KOPT-K1 (cell line): ENCODE results near the gene CAMK1D.

Experiments used
- H3K27ac ChIP-seq: fragments of 200-600 bp; sonication (generic); 2 replicates; pipeline ENCODE4 v1.5.1; 2016; ENCODE audit warnings: antibody characterized with exemption, mild to moderate bottlenecking, low read depth, low read length; ENCODE audit not compliant: poor library complexity, severe bottlenecking
- H3K36me3 ChIP-seq: fragments of 200-600 bp; sonication (generic); 2 replicates; pipeline ENCODE4 v1.5.1; 2017; ENCODE audit warnings: antibody characterized with exemption, mild to moderate bottlenecking, low read length, moderate library complexity; ENCODE audit not compliant: insufficient read depth
- H3K9me3 ChIP-seq: fragments of 200-600 bp; sonication (generic); 2 replicates; pipeline ENCODE4 v1.5.1; 2017; ENCODE audit warnings: antibody characterized with exemption, low read length, mild to moderate bottlenecking; ENCODE audit not compliant: insufficient read depth, poor library complexity, severe bottlenecking

Gene CAMK1D

GRCh38 chr10:12502526-12503274 is 153.4 kb downstream of the CAMK1D start:
- Histone ChIP-seq H3K27ac (no peak overlapping the region), H3K36me3 (no peaks in the 10 kb centered on the region)

DNA sequence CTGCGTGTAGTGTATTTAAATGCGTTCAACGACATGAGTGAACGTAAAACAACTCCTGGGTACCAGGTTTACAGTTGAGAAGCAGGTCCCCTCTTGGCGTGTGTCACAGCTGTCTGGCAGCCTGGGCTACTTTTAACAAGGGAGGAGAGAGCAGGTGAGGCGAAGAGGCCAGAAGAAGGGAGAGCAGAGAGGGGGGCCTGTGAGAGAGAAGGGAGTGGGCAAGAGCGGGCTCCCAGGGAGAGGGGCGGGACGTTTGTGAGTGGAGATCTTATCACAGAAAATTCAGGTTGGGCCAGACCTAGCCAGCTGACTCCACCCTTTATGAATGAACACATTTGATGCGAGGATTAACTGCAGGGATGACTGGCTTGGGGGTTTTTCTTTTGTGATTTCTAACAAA is 154.0 kb downstream of the CAMK1D start:
- Histone ChIP-seq H3K27ac (no peak overlapping the region), H3K9me3 (no peaks in the 10 kb centered on the region), H3K36me3 (no peaks in the 10 kb centered on the region)

More at GRCh38 chr10:12502526-12503274, 153.4 kb downstream of the CAMK1D start:
- no peaks in the 10 kb centered on the region for H3K9me3 ChIP-seq

- Histone ChIP-seq H3K36me3 (no peaks in the 10 kb centered on the region), H3K9me3 (no peaks in the 10 kb centered on the region), H3K27ac (no peak overlapping the region)
Observed at GRCh38 chr10:12504176-12504575, 154.8 kb downstream of the CAMK1D start.

GRCh38 chr10:12504628-12505027 is 155.3 kb downstream of the CAMK1D start:
- no peaks in the 10 kb centered on the region for H3K36me3 ChIP-seq
- H3K9me3 ChIP-seq, result no peaks in the 10 kb centered on the region
- no peak overlapping the region for H3K27ac ChIP-seq

GRCh38 chr10:12505683-12506082 is 156.3 kb downstream of the CAMK1D start:
- Histone ChIP-seq H3K27ac (no peak overlapping the region), H3K9me3 (no peaks in the 10 kb centered on the region), H3K36me3 (no peaks in the 10 kb centered on the region)

- Histone ChIP-seq H3K9me3 (no peaks in the 10 kb centered on the region), H3K27ac (no peak overlapping the region), H3K36me3 (no peaks in the 10 kb centered on the region)
Observed at GRCh38 chr10:12507165-12507850, 158.0 kb downstream of the CAMK1D start.

DNA sequence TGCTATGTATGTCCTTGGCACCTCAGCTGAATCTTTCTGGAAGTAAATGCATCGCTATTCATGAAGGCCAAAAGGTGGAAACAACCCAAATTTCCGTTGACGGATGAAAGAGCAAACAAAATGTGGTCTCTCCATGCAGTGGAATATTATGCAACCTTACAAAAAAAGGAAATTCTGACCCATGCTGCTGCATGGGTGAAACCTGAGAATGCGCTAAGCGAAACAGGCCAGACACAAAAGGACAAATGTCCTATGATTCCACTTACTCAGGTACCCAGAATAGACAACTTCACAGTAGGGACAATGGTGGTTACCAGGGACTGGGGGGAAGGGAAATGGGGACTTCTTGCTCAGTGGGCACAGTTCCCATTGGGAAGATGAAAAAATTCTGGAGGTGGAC is 158.8 kb downstream of the CAMK1D start:
- no peak overlapping the region for H3K27ac ChIP-seq
- no peaks in the 10 kb centered on the region for H3K36me3 ChIP-seq
- H3K9me3 ChIP-seq, result no peaks in the 10 kb centered on the region

GRCh38 chr10:12509016-12509793 is 159.9 kb downstream of the CAMK1D start:
- Histone ChIP-seq H3K9me3 (no peaks in the 10 kb centered on the region), H3K27ac (peak overlapping the region; percentile 20), H3K36me3 (no peaks in the 10 kb centered on the region)

GRCh38 chr10:12509794-12510100 is 160.4 kb downstream of the CAMK1D start:
- H3K27ac ChIP-seq, result peak overlapping the region; percentile 20
- H3K36me3 ChIP-seq, result no peaks in the 10 kb centered on the region
- H3K9me3 ChIP-seq, result no peaks in the 10 kb centered on the region

DNA sequence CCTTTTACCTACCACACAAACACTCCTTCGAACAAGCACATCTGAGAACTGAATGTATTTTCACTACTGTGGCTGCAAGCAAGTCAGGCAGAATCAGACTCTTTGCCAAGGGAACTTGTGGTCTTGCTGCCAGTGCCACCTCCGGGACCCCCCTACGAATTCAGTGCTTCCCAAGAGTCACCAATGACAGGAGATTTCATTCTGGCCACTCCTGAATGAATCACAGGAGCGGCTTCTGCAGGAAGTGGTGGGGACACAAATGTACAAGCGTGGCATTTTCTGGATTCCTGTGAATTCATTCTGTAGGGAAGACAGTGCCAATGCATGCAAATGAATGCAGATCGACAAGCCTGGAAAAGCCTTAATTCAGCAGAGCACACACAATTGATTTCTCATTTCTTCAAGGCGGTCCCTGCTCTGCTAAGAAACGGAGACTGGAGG is 161.2 kb downstream of the CAMK1D start:
- H3K27ac ChIP-seq, result no peak overlapping the region
- no peaks in the 10 kb centered on the region for H3K36me3 ChIP-seq

DNA sequence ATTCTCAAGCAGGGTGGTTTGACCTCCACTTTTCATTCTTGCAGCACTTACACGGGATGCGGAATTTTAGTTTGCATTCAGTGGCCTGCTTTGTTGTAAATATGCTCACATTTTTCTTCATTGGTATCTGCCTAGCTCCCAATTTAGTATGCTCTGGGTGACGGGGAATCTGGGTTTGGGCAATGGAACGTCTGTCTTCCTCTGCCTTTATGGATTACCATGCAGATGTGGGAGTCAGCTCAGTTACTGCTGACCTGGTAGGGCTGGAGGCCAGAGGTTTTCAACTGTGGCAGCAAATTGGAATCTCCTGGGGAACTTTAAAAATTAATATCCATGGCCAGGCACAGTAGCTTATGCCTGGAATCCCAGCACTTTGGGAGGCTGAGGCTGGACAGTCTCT is 161.6 kb downstream of the CAMK1D start:
- Histone ChIP-seq H3K36me3 (no peaks in the 10 kb centered on the region), H3K9me3 (no peaks in the 10 kb centered on the region), H3K27ac (no peak overlapping the region)

More for the DNA sequence above, 161.2 kb downstream of the CAMK1D start:
- H3K9me3 ChIP-seq, result no peaks in the 10 kb centered on the region

- Histone ChIP-seq H3K9me3 (no peaks in the 10 kb centered on the region), H3K36me3 (no peaks in the 10 kb centered on the region), H3K27ac (no peak overlapping the region)
Observed at GRCh38 chr10:12511651-12512050, 162.3 kb downstream of the CAMK1D start.

DNA sequence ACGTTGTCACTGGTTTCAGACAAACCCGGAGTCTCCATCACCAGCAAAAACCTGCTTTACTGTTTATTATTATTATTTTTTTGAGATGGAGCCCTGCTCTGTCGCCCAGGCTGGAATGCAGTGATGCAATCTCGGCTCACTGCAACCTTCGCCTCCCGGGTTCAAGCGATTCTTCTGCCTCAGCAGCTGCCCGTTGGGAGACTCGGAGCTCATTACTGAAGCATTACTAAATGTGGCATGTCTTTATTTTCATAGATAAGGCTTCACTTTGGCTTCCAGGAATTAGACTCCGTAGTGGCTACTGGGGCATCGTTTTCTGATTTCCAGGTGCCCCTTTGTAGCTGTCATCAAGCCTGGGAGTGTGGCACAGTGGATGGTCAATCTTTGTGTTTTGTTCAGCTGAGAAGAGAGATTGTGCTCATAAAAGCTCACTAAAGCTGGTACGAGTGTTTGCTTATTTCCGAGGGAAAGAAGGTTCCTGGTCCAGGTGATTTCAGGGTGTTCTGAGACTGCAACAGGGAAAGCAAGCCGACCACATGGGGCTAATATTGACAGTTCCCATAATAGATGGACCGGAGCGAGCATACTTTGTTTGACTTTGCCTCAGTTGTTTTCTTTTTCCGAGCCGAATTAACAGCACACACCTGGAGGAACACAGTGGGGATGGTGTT is 163.1 kb downstream of the CAMK1D start:
- Histone ChIP-seq H3K9me3 (no peaks in the 10 kb centered on the region), H3K36me3 (no peaks in the 10 kb centered on the region), H3K27ac (no peak overlapping the region)

DNA sequence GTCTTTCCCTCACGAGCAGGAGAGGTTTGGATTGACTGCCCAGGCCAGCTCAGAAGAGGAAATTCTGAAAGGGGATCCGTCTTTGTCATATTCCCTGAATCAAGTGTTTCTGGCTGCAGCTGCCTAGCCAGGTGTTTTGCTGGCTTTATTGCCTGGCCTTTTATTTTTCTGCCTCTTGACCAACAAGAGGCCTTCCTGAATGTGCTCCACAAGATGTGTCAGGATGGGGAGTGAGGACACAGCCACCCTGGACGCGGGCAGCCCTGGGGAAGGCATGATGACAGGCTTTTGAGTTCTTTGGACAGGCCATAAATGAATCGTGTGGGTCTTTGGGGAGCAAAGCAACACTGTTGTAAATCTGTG is 163.6 kb downstream of the CAMK1D start:
- Histone ChIP-seq H3K36me3 (no peaks in the 10 kb centered on the region), H3K27ac (no peak overlapping the region), H3K9me3 (no peaks in the 10 kb centered on the region)
